OCI-LY3 (cell line): ENCODE results near the gene EVA1A.

Source experiments
- H2AFZ ChIP-seq: fragments of 200-600, 300-600 bp; shearing (Covaris generic); 2 replicates; pipeline ENCODE4 v1.6.0; 2014; ENCODE audit warnings: antibody characterized with exemption, low read depth, low read length
- H3K27ac ChIP-seq: fragments of 200-600, 300-600 bp; sonication (generic); 2 replicates; pipeline ENCODE4 v1.5.1; 2014; ENCODE audit warnings: mild to moderate bottlenecking, low read length, moderate library complexity, mixed read lengths
- H3K27me3 ChIP-seq: fragments of 200-600, 300-600 bp; sonication (generic); 2 replicates; pipeline ENCODE4 v1.6.1; 2014; ENCODE audit warnings: low read depth, low read length, mixed read lengths
- H3K36me3 ChIP-seq: fragments of 200-600, 300-600 bp; sonication (generic); replicated peaks from 2 replicates; pipeline ENCODE3; 2014; ENCODE audit warnings: low read depth, low read length, mixed read lengths
- H3K4me1 ChIP-seq: fragments of 300-600, 200-600 bp; sonication (generic); 2 replicates; pipeline ENCODE4 v1.6.1; 2014; ENCODE audit warnings: low read length, mixed read lengths
- H3K4me2 ChIP-seq: fragments of 200-600, 300-600 bp; sonication (generic); 2 replicates; pipeline ENCODE4 v1.6.1; 2014; ENCODE audit warnings: low read length, mixed read lengths
- H3K4me3 ChIP-seq: fragments of 300-600, 200-600 bp; sonication (generic); 2 replicates; pipeline ENCODE4 v1.5.1; 2014; ENCODE audit warnings: antibody characterized with exemption, mild to moderate bottlenecking, low read length, moderate library complexity
- H3K79me2 ChIP-seq: fragments of 300-600, 200-600 bp; shearing (Covaris generic); 2 replicates; pipeline ENCODE4 v1.6.1; 2014; ENCODE audit warnings: mild to moderate bottlenecking, low read length, mixed read lengths
- H3K9ac ChIP-seq: fragments of 300-600, 200-600 bp; shearing (Covaris generic); 2 replicates; pipeline ENCODE4 v1.6.0; 2014; ENCODE audit warnings: mild to moderate bottlenecking, low read length, moderate library complexity
- H3K9me3 ChIP-seq: fragments of 200-600, 300-600 bp; shearing (Covaris generic); 2 replicates; pipeline ENCODE4 v1.6.1; 2014; ENCODE audit warnings: low read length, mixed read lengths; ENCODE audit not compliant: insufficient read depth
- H4K20me1 ChIP-seq: fragments of 200-600, 300-600 bp; sonication (generic); 2 replicates; pipeline ENCODE4 v1.6.1; 2016; ENCODE audit warnings: low read length, mixed read lengths; ENCODE audit not compliant: insufficient read depth
- EZH2phosphoT487 ChIP-seq: fragments of 200-600 bp; shearing (Covaris generic); IDR thresholded peaks from 2 replicates; pipeline ENCODE4 v1.6.1; 2018; ENCODE audit warnings: antibody characterized with exemption, mixed run types, low read depth
- TF ChIP-seq, protein P1 (sequence below): fragments of 200-600, 300-600 bp; sonication (generic); IDR thresholded peaks from 2 replicates; pipeline ENCODE4 v1.5.1; 2014; ENCODE audit warnings: antibody characterized with exemption, low read length, low read depth

Gene EVA1A

DNA sequence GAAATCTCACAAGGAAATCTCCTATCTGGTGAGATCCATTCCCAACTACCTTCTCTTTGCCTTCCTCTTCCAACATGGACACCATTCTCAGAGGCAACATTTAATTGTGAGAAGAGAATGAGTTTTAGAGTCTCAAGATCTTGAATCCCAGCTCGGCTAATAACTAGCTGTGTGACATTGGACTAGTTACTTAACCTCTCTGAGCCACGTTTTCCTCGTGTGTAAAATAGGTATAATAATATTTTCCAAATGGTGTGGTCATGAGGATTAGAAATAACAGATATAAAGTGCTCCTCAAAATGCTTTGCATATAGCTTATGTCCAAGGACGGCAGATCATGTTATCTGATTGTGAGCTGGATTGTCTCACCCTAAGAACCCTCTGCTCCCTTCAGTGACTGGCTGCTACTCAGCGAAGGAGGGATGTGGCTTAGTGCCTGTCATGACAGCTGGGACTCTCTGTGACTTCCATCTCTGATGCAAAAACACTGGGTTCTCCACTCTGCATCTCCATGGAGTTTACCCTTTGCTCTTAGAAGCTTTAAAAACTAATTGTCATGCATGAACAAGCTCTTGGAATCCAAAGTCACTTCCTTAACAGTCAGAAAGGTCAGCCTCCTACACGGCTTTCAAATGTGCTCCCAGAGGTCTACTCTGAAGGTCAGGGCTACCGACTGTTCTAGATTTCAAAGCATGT is 47.4 kb upstream of the EVA1A start:
- H3K36me3 ChIP-seq, result no peaks in the 10 kb centered on the region
- H3K9ac ChIP-seq, result no peak overlapping the region
- H4K20me1 ChIP-seq, result no peaks in the 10 kb centered on the region
- H3K4me3 ChIP-seq, result peak overlapping the region; percentile 63; the same call in 1 of the 2 replicates
- H2AFZ ChIP-seq, result 0 out of 2 replicates have a peak overlapping the region, but pooled peaks have one; percentile 34
- H3K4me1 ChIP-seq, result peaks cover 8% of the 10 kb centered on the region
- TF ChIP-seq EZH2phosphoT487, result no peak
- TF ChIP-seq, protein P1, sequence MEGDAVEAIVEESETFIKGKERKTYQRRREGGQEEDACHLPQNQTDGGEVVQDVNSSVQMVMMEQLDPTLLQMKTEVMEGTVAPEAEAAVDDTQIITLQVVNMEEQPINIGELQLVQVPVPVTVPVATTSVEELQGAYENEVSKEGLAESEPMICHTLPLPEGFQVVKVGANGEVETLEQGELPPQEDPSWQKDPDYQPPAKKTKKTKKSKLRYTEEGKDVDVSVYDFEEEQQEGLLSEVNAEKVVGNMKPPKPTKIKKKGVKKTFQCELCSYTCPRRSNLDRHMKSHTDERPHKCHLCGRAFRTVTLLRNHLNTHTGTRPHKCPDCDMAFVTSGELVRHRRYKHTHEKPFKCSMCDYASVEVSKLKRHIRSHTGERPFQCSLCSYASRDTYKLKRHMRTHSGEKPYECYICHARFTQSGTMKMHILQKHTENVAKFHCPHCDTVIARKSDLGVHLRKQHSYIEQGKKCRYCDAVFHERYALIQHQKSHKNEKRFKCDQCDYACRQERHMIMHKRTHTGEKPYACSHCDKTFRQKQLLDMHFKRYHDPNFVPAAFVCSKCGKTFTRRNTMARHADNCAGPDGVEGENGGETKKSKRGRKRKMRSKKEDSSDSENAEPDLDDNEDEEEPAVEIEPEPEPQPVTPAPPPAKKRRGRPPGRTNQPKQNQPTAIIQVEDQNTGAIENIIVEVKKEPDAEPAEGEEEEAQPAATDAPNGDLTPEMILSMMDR, result no peak
- H3K27ac ChIP-seq, result no peak overlapping the region
- H3K79me2 ChIP-seq, result no peaks in the 10 kb centered on the region
- H3K4me2 ChIP-seq, result peak overlapping the region; percentile 66
- peaks cover 59% of the 10 kb centered on the region for H3K27me3 ChIP-seq
- H3K9me3 ChIP-seq, result no peaks in the 10 kb centered on the region

- no peak for TF ChIP-seq EZH2phosphoT487
- TF ChIP-seq, protein P1, result no peak
- Histone ChIP-seq H2AFZ (no peak overlapping the region), H3K4me3 (no peak overlapping the region), H3K36me3 (no peaks in the 10 kb centered on the region), H3K9ac (no peak overlapping the region), H3K4me1 (peaks cover 8% of the 10 kb centered on the region), H3K9me3 (no peaks in the 10 kb centered on the region), H3K27me3 (peaks cover 62% of the 10 kb centered on the region), H3K27ac (no peak overlapping the region), H3K4me2 (no peak overlapping the region), H4K20me1 (no peaks in the 10 kb centered on the region), H3K79me2 (no peaks in the 10 kb centered on the region)
Observed at GRCh38 chr2:75607400-75607798, 46.7 kb upstream of the EVA1A start.

DNA sequence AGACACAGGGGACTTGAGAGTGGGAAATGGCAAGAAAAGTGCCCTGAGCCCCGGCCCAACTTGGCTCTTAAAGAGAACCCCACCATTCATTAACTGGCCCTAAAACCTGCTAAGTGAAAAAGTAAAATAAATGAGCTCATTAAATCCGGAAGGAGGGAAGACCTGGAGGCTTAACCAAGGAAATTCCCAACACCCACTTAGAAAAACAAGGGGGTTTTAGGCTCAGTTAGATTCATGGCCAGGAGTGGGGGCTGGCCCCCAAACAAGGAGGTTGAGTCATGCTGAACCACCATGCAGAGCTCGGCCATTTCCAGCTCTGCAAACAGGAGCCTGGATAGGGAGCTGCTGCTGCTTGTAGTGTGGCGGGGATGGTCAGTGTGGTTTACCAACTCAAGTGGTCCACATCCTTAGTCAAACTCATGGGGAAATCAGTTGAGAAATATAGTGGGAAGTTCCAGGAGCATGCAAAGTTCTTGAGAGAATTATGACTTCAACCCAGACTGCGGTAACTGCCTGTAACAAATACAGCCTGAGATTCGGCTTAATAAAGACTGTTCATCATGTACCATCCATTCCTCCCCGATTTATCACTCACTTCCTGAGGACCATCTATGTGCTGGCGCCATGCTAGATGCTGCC is 46.1 kb upstream of the EVA1A start:
- H3K9ac ChIP-seq, result no peak overlapping the region
- no peaks in the 10 kb centered on the region for H3K79me2 ChIP-seq
- H3K4me2 ChIP-seq, result no peak overlapping the region
- no peaks in the 10 kb centered on the region for H4K20me1 ChIP-seq
- H3K4me1 ChIP-seq, result peaks cover 8% of the 10 kb centered on the region
- H3K27me3 ChIP-seq, result peaks cover 66% of the 10 kb centered on the region
- H3K4me3 ChIP-seq, result no peak overlapping the region
- no peak overlapping the region for H2AFZ ChIP-seq
- H3K27ac ChIP-seq, result no peak overlapping the region
- no peaks in the 10 kb centered on the region for H3K36me3 ChIP-seq
- H3K9me3 ChIP-seq, result no peaks in the 10 kb centered on the region
- TF ChIP-seq, protein P1, result no peak
- TF ChIP-seq EZH2phosphoT487, result no peak

DNA sequence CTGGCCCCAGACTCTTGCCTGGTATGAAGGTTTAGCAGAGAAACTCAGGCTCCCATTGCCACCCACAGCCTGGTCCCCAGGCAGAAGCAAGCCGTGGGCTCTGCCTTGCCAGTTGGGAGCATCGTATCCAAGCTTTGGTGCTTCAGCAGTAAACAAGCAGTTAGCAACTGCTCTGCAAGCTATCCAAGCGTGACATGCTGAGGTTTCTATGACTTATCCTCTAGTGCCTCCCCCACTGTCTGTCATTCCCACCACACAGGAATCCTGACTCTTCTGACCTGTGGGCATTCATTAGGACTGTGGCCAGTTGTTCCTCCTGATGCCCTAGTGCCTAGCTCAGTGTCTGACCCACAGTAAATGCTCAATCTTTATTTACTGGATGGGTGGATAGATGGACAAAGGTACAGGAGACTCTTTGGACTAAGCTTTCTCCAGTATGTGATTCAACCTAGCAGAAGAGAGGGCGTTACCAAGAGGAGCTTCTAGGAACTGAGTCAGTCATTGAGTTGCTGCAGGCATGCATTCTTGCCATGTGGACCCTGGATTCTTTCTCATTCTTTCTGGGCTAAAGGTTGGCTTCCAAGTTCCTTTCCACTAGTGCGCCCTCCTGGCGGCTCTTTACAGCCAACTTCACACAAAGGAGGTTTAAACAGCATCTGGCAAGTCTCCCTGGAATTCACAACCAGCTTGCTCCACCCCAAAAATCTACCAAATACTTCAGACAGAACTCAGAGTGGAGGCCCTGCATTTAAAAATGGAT is 45.2 kb upstream of the EVA1A start:
- Histone ChIP-seq H3K4me3 (no peak overlapping the region), H3K36me3 (no peaks in the 10 kb centered on the region), H3K9ac (no peak overlapping the region), H3K27ac (no peak overlapping the region), H3K79me2 (no peaks in the 10 kb centered on the region), H4K20me1 (no peaks in the 10 kb centered on the region), H3K4me2 (no peak overlapping the region), H3K4me1 (peaks cover 8% of the 10 kb centered on the region), H2AFZ (no peak overlapping the region), H3K27me3 (peaks cover 69% of the 10 kb centered on the region), H3K9me3 (no peaks in the 10 kb centered on the region)
- no peak for TF ChIP-seq EZH2phosphoT487
- TF ChIP-seq, protein P1, result no peak
